Measurements from ENCODE around the gene PLEKHA4.
A peak's percentile ranks its signal among the peaks of the same experiment; 100 is the strongest.
"Not testable (repeated sequence)": the region's sequence is repeated elsewhere in the genome, so short reads cannot be mapped to it uniquely, and the experiment has no call there.

The PLEKHA4 gene

DNA sequence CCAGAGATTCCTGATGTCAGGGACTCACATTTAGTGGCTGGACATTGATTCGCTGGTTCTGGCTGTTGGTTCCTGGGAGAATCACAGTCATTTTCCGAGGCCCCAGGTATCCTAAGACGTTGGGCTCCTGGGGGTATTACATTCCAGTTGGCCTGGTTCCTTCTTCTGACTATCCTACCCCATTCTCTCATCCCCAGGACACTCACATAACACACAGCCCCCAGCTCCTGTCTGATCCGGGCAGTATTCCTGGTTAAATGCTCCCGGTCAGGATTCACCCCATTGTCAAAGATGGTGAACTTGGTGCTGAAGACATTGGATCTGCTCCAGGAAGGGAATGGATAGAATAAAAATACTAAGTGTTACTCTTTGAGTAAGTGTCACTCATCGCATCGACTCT lies 15.3 kb upstream of the PLEKHA4 start:
- DNase-seq = no peak

GRCh38 chr19:48881741-48882657 lies 13.6 kb upstream of the PLEKHA4 start:
- DNase-seq = no peak

- DNase-seq = not testable (repeated sequence)
Measured at GRCh38 chr19:48879696-48880095, 11.3 kb upstream of the PLEKHA4 start.

- no peak for DNase-seq
Measured at GRCh38 chr19:48879025-48879637, 10.7 kb upstream of the PLEKHA4 start.

GRCh38 chr19:48878196-48879024 lies 10.0 kb upstream of the PLEKHA4 start:
- no peak for DNase-seq

DNA sequence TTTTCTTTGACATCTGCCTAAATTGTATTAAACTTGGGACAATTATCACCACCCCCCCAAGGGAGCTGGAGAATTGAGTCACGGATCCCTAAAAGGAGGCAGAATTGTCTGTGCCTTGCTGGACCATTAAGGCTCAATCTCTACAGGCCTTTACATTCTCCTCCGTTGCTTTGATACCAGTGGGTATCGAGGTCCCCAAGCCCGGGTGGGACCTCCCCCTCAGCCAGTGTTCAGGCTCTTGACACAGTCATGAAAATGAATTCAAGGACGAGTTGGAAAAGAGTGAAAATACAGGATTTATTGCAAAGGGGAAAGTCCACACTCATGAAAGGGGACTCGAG lies 9.4 kb upstream of the PLEKHA4 start:
- no peak for DNase-seq

- DNase-seq = not testable (repeated sequence)
Measured at GRCh38 chr19:48876043-48876981, 7.9 kb upstream of the PLEKHA4 start.

DNA sequence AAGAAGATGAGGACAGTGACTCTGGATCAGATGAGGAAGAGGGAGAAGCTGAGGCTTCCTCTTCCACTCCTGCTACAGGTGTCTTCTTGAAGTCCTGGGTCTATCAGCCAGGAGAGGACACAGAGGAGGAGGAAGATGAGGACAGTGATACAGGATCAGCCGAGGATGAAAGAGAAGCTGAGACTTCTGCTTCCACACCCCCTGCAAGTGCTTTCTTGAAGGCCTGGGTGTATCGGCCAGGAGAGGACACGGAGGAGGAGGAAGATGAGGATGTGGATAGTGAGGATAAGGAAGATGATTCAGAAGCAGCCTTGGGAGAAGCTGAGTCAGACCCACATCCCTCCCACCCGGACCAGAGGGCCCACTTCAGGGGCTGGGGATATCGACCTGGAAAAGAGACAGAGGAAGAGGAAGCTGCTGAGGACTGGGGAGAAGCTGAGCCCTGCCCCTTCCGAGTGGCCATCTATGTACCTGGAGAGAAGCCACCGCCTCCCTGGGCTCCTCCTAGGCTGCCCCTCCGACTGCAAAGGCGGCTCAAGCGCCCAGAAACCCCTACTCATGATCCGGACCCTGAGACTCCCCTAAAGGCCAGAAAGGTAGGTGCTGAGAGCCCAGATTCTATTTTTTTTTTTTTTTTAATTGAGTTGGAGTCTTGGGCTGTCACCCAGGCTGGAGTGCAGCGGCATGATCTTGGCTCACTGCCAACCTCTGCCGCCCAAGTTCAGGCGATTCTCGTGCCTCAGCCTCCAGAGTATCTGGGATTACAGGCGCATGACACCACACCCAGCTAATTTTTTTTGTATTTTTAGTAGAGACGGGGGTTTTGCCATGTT lies 6.1 kb upstream of the PLEKHA4 start:
- no peak for DNase-seq

DNA sequence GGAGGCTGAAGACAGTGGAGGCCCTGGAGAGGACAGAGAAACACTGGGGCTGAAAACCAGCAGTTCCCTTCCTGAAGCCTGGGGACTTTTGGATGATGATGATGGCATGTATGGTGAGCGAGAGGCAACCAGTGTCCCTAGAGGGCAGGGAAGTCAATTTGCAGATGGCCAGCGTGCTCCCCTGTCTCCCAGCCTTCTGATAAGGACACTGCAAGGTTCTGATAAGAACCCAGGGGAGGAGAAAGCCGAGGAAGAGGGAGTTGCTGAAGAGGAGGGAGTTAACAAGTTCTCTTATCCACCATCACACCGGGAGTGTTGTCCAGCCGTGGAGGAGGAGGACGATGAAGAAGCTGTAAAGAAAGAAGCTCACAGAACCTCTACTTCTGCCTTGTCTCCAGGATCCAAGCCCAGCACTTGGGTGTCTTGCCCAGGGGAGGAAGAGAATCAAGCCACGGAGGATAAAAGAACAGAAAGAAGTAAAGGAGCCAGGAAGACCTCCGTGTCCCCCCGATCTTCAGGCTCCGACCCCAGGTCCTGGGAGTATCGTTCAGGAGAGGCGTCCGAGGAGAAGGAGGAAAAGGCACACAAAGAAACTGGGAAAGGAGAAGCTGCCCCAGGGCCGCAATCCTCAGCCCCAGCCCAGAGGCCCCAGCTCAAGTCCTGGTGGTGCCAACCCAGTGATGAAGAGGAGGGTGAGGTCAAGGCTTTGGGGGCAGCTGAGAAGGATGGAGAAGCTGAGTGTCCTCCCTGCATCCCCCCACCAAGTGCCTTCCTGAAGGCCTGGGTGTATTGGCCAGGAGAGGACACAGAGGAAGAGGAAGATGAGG lies 5.3 kb upstream of the PLEKHA4 start:
- DNase-seq = no peak

DNA sequence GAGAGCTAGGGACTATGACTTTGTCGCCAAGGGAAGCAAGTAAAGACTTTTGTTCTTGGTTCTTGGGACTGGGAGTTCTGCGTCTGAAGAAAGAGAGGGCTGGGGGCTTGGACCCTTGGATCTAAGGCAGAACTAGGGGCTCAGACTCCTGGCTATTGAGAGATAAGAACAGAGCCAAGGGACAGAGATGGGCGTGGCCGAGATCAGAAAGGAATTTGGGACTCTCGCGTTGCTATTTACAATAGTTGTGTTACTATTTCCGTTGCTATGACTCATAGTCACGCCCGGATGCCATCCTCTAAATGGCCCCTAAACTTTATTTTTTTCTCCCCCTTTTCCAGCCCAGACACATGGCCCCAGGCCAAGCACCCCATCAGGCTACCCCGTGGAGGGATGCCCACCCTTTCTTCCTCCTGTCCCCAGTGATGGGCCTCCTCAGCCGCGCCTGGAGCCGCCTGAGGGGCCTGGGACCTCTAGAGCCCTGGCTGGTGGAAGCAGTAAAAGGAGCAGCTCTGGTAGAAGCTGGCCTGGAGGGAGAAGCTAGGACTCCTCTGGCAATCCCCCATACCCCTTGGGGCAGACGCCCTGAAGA lies 4.6 kb upstream of the PLEKHA4 start:
- DNase-seq = peak; percentile 72

DNA sequence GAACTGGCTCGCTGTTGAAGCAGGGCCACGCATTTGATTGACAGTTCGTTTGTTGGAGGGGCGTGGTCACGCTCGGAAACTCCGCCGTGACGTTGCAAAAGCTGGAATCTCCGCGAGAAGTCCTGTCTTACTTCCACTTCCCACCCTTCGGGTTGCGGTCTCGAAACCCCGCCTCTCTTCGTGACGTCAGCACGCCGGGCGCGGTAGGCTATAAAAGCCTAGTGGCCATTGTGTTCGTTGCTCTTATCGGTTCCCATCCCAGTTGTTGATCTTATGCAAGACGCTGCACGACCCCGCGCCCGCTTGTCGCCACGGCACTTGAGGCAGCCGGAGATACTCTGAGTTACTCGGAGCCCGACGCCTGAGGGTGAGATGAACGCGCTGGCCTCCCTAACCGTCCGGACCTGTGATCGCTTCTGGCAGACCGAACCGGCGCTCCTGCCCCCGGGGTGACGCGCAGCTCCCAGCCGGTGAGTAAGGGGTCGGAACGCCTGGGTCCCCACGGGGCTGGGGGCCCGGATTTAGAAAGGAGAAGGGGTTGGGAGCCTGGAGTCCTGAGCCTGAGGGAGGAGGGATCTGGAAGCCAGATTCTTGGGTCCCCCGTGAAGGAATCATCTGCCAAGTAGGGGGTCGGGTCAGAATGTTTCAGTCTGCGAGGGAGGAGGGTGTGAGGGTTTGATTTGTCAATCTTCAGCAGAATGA lies 3.9 kb upstream of the PLEKHA4 start, which contains the start of gene PPP1R15A:
TSS of gene PPP1R15A (plus strand) at position 240 of the 702 bp plus-strand sequence. CDS start 813 bp downstream, outside the sequence.
- DNase-seq = peak; percentile 94

DNA sequence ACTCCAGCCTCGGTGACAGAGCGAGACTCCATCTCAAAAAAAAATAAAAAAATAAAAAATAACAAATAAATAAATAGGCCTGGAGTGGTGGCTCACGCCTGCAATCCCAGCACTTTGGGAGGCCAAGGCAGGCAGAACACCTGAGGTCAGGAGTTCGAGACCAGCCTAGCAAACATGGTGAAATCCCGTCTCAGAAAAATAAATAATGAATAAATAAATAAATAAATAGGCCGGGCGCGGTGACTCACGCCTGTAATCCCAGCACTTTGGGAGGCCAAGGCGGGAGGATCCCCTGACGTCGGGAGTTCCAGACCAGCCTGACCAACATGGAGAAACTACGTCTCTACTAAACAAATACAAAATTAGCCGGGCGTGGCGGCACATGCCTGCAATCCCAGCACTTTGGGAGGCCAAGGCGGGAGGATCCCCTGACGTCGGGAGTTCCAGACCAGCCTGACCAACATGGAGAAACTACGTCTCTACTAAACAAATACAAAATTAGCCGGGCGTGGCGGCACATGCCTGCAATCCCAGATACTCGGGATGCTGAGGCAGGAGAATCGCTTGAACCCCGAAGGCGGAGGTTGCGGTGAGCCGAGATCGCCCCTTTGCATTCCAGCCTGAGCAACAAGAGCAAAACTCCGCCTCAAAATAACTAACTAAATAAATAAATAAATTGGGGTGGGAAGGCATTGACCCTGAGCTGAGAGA lies 3.2 kb upstream of the PLEKHA4 start:
- not testable (repeated sequence) for DNase-seq

GRCh38 chr19:48870048-48870447 lies 1.6 kb upstream of the PLEKHA4 start:
- DNase-seq = no peak

- DNase-seq = no peak
Measured at GRCh38 chr19:48867746-48868113, 687 bp downstream of the PLEKHA4 start.

GRCh38 chr19:48867123-48867745 lies 1.2 kb downstream of the PLEKHA4 start:
- no peak for DNase-seq

GRCh38 chr19:48866692-48867091 lies 1.7 kb downstream of the PLEKHA4 start:
- no peak for DNase-seq

DNA sequence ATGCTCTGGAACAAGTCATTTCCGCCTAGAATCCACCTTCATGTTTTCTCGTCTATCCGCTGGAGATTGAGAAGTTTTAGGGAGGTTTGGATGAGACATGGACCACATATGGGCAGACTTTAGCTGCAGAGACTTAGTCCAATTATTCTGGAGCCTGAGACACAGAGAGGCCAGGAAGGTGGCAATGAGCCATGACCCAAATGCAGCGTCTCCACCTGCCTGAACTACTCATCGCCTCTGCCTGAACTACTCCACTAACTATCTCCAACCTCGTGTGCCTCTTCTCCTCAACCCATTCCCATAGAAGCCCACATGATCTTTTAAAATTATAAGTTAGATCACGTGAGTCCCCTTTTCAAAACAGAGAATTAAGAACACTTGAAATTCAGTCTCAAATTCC lies 5.6 kb downstream of the PLEKHA4 start:
- DNase-seq = no peak

DNA sequence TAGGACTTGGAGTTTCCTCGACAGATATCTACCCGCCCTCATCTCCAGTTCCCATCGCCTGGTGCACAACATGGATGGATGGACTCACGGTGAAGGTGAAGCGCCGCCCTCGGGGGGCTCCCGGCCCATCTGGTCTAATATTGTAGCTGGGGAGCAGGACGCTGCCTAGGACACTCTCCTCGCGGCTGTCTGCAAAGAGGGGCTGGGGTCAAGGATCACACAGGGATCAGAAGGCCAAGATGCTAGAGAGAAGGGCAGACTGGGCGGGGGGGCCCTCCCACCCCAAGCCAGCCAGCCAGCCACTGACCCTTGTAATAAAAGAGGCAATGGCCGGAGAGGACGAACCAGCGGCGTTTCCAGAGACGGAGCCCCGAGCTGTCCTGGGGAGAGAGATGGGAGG lies 7.1 kb downstream of the PLEKHA4 start:
- no peak for DNase-seq

Measured in SHP77 treated with DMSO at 0.1 percent for 48 hours (cell line).